SK-MEL-5 (cell line): ENCODE results near the gene BMP10. TPM values are rescaled to one million over a fixed set of nuclear protein-coding genes. Genes with fewer than 3 reads are reported as not detected.

Experiments used
- DNase-seq: peaks from one replicate; pipeline ENCODE4 v3.0.0-alpha.2; 2016; ENCODE audit warnings: low read depth, low spot score
- in situ Hi-C: cut with HindIII; loops from 2 replicates; pipeline ENCODE4 v1.10.0; 2016; ENCODE audit warnings: low sequenced_read_pairs, high pct_unique_total_duplicates, low pct_unique_long_range_greater_than_20kb
- polyA plus RNA-seq, 2 experiments: library from polyadenylated mRNA; depleted of rRNA; stranded (reverse); fragments of >200 nt; gene quantifications; 2 replicates each; pipeline ENCODE4 v1.2.3, GENCODE V29; 2015
- total RNA-seq: library from RNA; depleted of rRNA; stranded (reverse); fragments of >200 nt; shearing (Covaris generic); gene quantifications from 2 replicates; pipeline ENCODE4 v1.2.3, GENCODE V29; 2014; rRNA removed

The BMP10 gene
- total RNA-seq, result not detected in 2 replicates
- not detected in 2 replicates for polyA plus RNA-seq (2015; cell fraction: cytosol; rRNA removed)
- not detected in 2 replicates for polyA plus RNA-seq (2015; cell fraction: nucleus; rRNA removed)

GRCh38 chr2:68871159-68871764, at the start of gene BMP10:
Gene BMP10 (minus strand): TSS chr2:68871397. CDS start chr2:68871358, 39 bp downstream.
- in situ Hi-C loops, result no loop called here
- no peak for DNase-seq

- DNase-seq, result no peak
- in situ Hi-C loops, result no loop called here
These were observed 49.4 kb upstream of the BMP10 start for GRCh38 chr2:68920481-68921170.

- no peak for DNase-seq
- in situ Hi-C loops, result no loop called here
These were observed 47.3 kb upstream of the BMP10 start for GRCh38 chr2:68918497-68918896.

GRCh38 chr2:68917034-68917718, 46.0 kb upstream of the BMP10 start:
- no peak for DNase-seq
- in situ Hi-C loops, result no loop called here

GRCh38 chr2:68916226-68916625, 45.0 kb upstream of the BMP10 start:
- no peak for DNase-seq
- in situ Hi-C loops, result no loop called here

- no peak for DNase-seq
- in situ Hi-C loops, result no loop called here
These were observed 44.2 kb upstream of the BMP10 start for GRCh38 chr2:68915393-68915792.

- no peak for DNase-seq
- in situ Hi-C loops, result no loop called here
These were observed 42.2 kb upstream of the BMP10 start for GRCh38 chr2:68913359-68913758.

- DNase-seq, result no peak
- in situ Hi-C loops, result no loop called here
These were observed 41.5 kb upstream of the BMP10 start for GRCh38 chr2:68912732-68913131.

GRCh38 chr2:68912111-68912510, 40.9 kb upstream of the BMP10 start:
- in situ Hi-C loops, result no loop called here
- DNase-seq, result no peak

GRCh38 chr2:68911709-68912108, 40.5 kb upstream of the BMP10 start:
- no peak for DNase-seq
- in situ Hi-C loops, result no loop called here

GRCh38 chr2:68911246-68911645, 40.0 kb upstream of the BMP10 start:
- in situ Hi-C loops, result no loop called here

GRCh38 chr2:68909793-68910674, 38.8 kb upstream of the BMP10 start:
- in situ Hi-C loops, result no loop called here
- DNase-seq, result peak; percentile 87

More at GRCh38 chr2:68911246-68911645, 40.0 kb upstream of the BMP10 start:
- DNase-seq, result no peak

- in situ Hi-C loops, result no loop called here
- DNase-seq, result peak; percentile 21
These were observed 37.3 kb upstream of the BMP10 start for GRCh38 chr2:68908392-68908970.

- DNase-seq, result no peak
- in situ Hi-C loops, result no loop called here
These were observed 36.7 kb upstream of the BMP10 start for GRCh38 chr2:68907920-68908253.

GRCh38 chr2:68907232-68907919, 36.2 kb upstream of the BMP10 start:
- in situ Hi-C loops, result no loop called here
- peak; percentile 31 for DNase-seq

GRCh38 chr2:68906716-68907115, 35.5 kb upstream of the BMP10 start:
- in situ Hi-C loops, result no loop called here

GRCh38 chr2:68905116-68905515, 33.9 kb upstream of the BMP10 start:
- in situ Hi-C loops, result no loop called here
- no peak for DNase-seq

More at GRCh38 chr2:68906716-68907115, 35.5 kb upstream of the BMP10 start:
- no peak for DNase-seq
